Sigmoid colon (tissue), 7 donors: ENCODE results near the gene PIGR. TPM values are rescaled to one million over a fixed set of nuclear protein-coding genes. Genes with fewer than 3 reads are reported as not detected.

Experiments
- DNase-seq: peaks from one replicate; pipeline ENCODE4 v3.0.0-alpha.2; 2019
- H3K27ac ChIP-seq, 4 donors: fragments of 200-600 bp; sonication (generic); one replicate each; pipeline ENCODE4 v1.5.1; 2016 to 2019; ENCODE audit warnings: mild to moderate bottlenecking in 1 of 4
- H3K27me3 ChIP-seq, 3 donors: fragments of 200-600 bp; sonication (generic); one replicate each; pipeline ENCODE4 v1.5.1; 2019; ENCODE audit warnings: mild to moderate bottlenecking in 1 of 3
- H3K36me3 ChIP-seq, 4 donors: fragments of 200-600 bp; sonication (generic); one replicate each; pipeline ENCODE4 v1.5.1; 2016 to 2019
- H3K4me1 ChIP-seq, 4 donors: fragments of 200-600 bp; sonication (generic); one replicate each; pipeline ENCODE4 v1.5.1; 2017 to 2019
- H3K4me3 ChIP-seq, 4 donors: fragments of 200-600 bp; sonication (generic); one replicate each; pipeline ENCODE4 v1.5.1; 2017 to 2019; ENCODE audit warnings: mild to moderate bottlenecking in 2 of 4, moderate library complexity in 1 of 4
- H3K9me3 ChIP-seq, 4 donors: fragments of 200-600 bp in 3 of 4; sonication (generic) in 3 of 4; one replicate each; pipeline versions ENCODE4 v1.5.1 to v1.6.1; 2013 to 2019
- EP300 ChIP-seq, 4 donors: sonication (generic); formaldehyde crosslinking; IDR thresholded peaks; one replicate each; pipeline ENCODE4 v1.6.1; 2017; ENCODE audit warnings: antibody characterized with exemption in 4 of 4
- POLR2A ChIP-seq, 2 donors: fragments of 450-650 bp; IDR thresholded peaks; one replicate each; pipeline ENCODE4 v1.6.1; 2016; ENCODE audit warnings: antibody characterized with exemption in 2 of 2, mild to moderate bottlenecking in 2 of 2, moderate library complexity in 2 of 2
- POLR2AphosphoS5 ChIP-seq, 4 donors: sonication (generic); formaldehyde crosslinking; IDR thresholded peaks; one replicate each; pipeline ENCODE4 v1.6.1; 2017; ENCODE audit warnings: antibody characterized with exemption in 4 of 4
- WGBS, 2 donors: extraction: QIAGEN DNeasy Blood & Tissue Kit; methylation state at CpG; one replicate each; pipeline ENCODE4 v1.1.7; 2013; 5-methylcytosine and 5-hydroxymethylcytosine counted together
- intact Hi-C: fragments of 100-400 bp; cut with DNase I; formaldehyde crosslinking; loops from one replicate; pipeline ENCODE4 v1.15.1; 2023
- polyA plus RNA-seq, 3 donors: library from polyadenylated mRNA; stranded (reverse); fragments of 200-250 nt; gene quantifications; one replicate each; pipeline ENCODE4 v1.2.3, GENCODE V29; 2013
- total RNA-seq, 4 donors: library from RNA; depleted of rRNA; stranded (reverse); fragments of >200 nt; gene quantifications; one replicate each; pipeline ENCODE4 v1.1.0, GENCODE V29; 2016
- TF ChIP-seq, protein P1 (sequence below), 4 experiments: fragments of 450-650 bp in 3 of 4; fragments of 200-600 bp in 1 of 4; IDR thresholded peaks; one replicate each; pipeline ENCODE4 v1.5.1; 2016 to 2019; ENCODE audit warnings: antibody characterized with exemption in 4 of 4, mild to moderate bottlenecking in 3 of 4, moderate library complexity in 2 of 4
- donor health status: healthy with polysubstance abuse.
- donor health status: Bipolar disorder and iron deficiency.
- donor health status: healthy.

PIGR gene
- total and polyA plus RNA-seq, 7 donors, result 0.16 to 3,648 (median 86.3) TPM; not detected in 1

DNA sequence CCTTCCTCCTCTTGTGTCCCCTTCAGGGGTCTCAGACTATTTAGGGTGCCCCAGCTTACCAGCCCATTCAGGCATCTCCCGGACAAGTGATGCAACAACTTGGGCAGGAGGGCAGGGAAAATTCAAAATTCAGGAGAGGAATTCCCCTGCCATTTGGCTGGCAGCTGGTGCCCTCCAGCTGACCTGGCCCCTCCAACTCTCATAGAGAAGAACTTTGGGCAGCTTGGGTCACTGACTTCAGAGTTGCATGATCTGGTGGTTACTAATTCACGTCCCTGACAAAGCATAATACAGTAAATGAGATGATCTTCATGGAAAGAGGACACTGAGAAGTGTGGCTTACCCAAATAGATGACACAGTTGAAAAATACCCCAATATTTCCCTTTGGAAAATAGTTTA, 24.2 kb upstream of the PIGR start, which contains the start of gene FCAMR:
TSS of gene FCAMR (minus strand) at position 15 of the 400 bp plus-strand sequence. CDS start 335 bp downstream, outside the sequence.
- no peaks in the 10 kb centered on the region for H3K36me3 ChIP-seq
- WGBS, 2 donors, result 77% methylated on average over 2 of the region's 2 CpGs
- H3K4me3 ChIP-seq, result no peak within 1 kb of the TSS
- no peaks in the 10 kb centered on the region for H3K4me1 ChIP-seq
- DNase-seq, result no peak
- no peaks in the 10 kb centered on the region for H3K27me3 ChIP-seq
- intact Hi-C loops, result no loop called here
- H3K27ac ChIP-seq, result no peak within 1 kb of the TSS
- TF ChIP-seq POLR2A (IDR thresholded peaks at IDR 0.05) (no peak), POLR2AphosphoS5 (IDR thresholded peaks at IDR 0.05) (no peak), EP300 (IDR thresholded peaks at IDR 0.05) (no peak)
- TF ChIP-seq, protein P1, sequence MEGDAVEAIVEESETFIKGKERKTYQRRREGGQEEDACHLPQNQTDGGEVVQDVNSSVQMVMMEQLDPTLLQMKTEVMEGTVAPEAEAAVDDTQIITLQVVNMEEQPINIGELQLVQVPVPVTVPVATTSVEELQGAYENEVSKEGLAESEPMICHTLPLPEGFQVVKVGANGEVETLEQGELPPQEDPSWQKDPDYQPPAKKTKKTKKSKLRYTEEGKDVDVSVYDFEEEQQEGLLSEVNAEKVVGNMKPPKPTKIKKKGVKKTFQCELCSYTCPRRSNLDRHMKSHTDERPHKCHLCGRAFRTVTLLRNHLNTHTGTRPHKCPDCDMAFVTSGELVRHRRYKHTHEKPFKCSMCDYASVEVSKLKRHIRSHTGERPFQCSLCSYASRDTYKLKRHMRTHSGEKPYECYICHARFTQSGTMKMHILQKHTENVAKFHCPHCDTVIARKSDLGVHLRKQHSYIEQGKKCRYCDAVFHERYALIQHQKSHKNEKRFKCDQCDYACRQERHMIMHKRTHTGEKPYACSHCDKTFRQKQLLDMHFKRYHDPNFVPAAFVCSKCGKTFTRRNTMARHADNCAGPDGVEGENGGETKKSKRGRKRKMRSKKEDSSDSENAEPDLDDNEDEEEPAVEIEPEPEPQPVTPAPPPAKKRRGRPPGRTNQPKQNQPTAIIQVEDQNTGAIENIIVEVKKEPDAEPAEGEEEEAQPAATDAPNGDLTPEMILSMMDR (IDR thresholded peaks at IDR 0.05), result no peak
- H3K9me3 ChIP-seq, result no peaks in the 10 kb centered on the region

DNA sequence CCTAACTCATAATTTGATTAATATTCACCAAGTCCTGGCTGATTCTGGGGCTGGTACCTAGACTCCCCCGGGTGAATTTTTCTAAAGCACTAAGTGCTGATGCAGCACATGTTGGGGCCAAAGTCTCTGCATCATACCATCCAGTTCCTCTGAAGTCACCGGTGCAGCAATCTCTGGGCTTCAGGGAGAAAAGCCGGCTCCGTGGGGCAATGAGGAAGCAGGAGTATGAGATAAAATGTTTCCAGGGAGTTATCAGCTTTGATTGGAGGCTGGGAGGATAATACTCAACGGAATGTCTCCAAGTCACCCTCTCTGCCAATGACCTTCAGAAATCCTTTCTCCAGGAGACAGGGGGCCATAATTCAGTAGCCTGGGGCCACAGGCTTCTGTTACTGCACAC, 22.8 kb upstream of the PIGR start:
- Histone ChIP-seq H3K4me1 (no peaks in the 10 kb centered on the region), H3K4me3 (no peak overlapping the region), H3K36me3 (no peaks in the 10 kb centered on the region), H3K27me3 (no peaks in the 10 kb centered on the region), H3K9me3 (no peaks in the 10 kb centered on the region), H3K27ac (no peak overlapping the region)
- DNase-seq, result no peak
- WGBS, 2 donors, result 14 to 51% methylated on average over 5 of the region's 5 CpGs
- TF ChIP-seq POLR2AphosphoS5 (IDR thresholded peaks at IDR 0.05) (no peak), EP300 (IDR thresholded peaks at IDR 0.05) (no peak), POLR2A (IDR thresholded peaks at IDR 0.05) (no peak)
- TF ChIP-seq, protein P1 (IDR thresholded peaks at IDR 0.05), result no peak
- intact Hi-C loops, result no loop called here

DNA sequence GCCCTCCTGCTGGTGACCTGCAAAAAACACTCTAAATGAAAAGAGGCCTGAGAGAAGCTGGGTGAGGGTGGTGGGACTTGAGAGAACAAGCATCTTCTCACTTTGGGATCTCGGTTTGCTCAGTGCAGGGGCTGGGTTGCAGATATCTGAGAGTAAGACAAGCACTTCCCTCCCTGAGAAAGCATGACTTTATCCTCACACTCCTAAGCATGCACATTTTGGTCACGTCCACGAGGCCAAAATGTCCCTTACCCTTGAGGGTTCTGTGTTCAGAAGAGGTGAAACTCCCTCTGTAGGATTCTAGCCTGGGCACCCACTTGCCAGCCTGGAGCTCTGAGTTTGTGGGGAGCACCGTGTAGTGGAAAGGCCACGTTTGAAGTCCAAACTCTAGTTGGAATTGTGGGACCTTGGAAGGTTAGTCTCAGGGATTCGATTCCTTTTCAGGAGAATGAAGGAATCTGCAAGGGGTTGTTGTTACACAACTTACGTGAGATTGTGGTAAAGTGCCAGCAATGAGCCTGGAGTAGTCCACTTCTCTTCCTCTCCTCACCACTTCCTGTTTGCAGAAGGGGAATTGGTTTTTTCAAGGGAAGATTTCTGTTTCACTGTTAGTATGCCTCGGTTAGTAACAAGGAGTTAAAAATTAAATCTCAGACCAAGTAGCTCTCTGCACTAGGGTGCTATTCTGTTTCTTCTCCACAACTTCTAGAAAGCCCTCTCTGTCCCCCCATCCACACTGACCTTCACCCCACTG, 21.0 kb upstream of the PIGR start:
- intact Hi-C loops, result no loop called here

DNA sequence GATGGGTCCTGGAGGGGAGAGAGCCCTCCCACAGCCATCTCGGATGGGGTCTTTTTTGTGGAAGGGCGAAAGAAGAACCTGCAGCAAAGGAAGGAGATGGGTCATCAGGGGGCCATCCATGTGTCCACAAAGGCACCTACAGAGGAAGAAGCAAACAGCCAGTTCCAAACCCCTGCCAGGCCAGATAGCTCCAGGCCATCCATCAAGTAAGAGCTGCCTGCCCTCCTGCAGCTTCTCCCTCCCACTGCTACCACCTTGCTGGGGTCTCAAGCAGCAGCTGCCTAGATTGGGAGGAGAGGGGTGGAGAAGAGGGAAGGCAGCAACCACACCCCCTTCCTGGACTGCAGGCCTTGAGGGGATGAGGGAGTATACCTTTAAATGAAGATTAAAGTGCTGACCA, 19.5 kb upstream of the PIGR start:
- Histone ChIP-seq H3K27ac (no peak overlapping the region), H3K36me3 (no peaks in the 10 kb centered on the region), H3K9me3 (no peaks in the 10 kb centered on the region), H3K4me3 (no peak overlapping the region), H3K4me1 (no peaks in the 10 kb centered on the region), H3K27me3 (no peaks in the 10 kb centered on the region)
- DNase-seq, result no peak
- TF ChIP-seq POLR2A (IDR thresholded peaks at IDR 0.05) (no peak), POLR2AphosphoS5 (IDR thresholded peaks at IDR 0.05) (no peak)
- TF ChIP-seq, protein P1 (IDR thresholded peaks at IDR 0.05), result no peak
- intact Hi-C loops, result no loop called here
- 92 to 94% methylated on average over 2 of the region's 2 CpGs for WGBS, 2 donors

More for the DNA sequence above, 21.0 kb upstream of the PIGR start:
- no peak for DNase-seq
- Histone ChIP-seq H3K27ac (no peak overlapping the region), H3K27me3 (no peaks in the 10 kb centered on the region), H3K9me3 (no peaks in the 10 kb centered on the region), H3K4me1 (no peaks in the 10 kb centered on the region), H3K4me3 (no peak overlapping the region), H3K36me3 (no peaks in the 10 kb centered on the region)
- WGBS, 2 donors, result 28 to 35% methylated on average over 8 of the region's 8 CpGs
- TF ChIP-seq, protein P1 (IDR thresholded peaks at IDR 0.05), result no peak
- TF ChIP-seq POLR2A (IDR thresholded peaks at IDR 0.05) (no peak), EP300 (IDR thresholded peaks at IDR 0.05) (no peak), POLR2AphosphoS5 (IDR thresholded peaks at IDR 0.05) (no peak)
